GM10248 (cell line): ENCODE data around the gene APH1B.
A peak's percentile ranks its signal among the peaks of the same experiment; 100 is the strongest.

Experiments used
- CTCF ChIA-PET: fragments of 300-600 bp; sonication (Branson Sonifier 250); formaldehyde crosslinking; extraction: SDS; loops from one replicate; lab custom pipeline; 2021; ENCODE audit warnings: antibody characterized with exemption; lab: Yijun Ruan, JAX
- POLR2A ChIA-PET: fragments of 350-650 bp; sonication (Branson Sonifier 250); formaldehyde crosslinking; extraction: SDS; loops from one replicate; lab custom pipeline; 2020; ENCODE audit warnings: antibody characterized with exemption; lab: Yijun Ruan, JAX
- DNase-seq: peaks from one replicate; pipeline ENCODE4 v3.0.0; 2012; ENCODE audit errors: extremely low spot score
- CTCF ChIP-seq: IDR thresholded peaks from 2 replicates; pipeline ENCODE4 v1.5.1; 2012; ENCODE audit warnings: mild to moderate bottlenecking, low read depth; ENCODE audit errors: extremely low read depth, missing control alignments, control extremely low read depth

Gene APH1B

GRCh38 chr15:63277038-63277892 is at the start of gene APH1B:
Gene APH1B, plus strand, starts transcription at chr15:63277605. Its CDS starts 19 bp downstream, at chr15:63277624.
- ChIA-PET POLR2A (no interaction called here), CTCF (interaction anchor here (0.6 to 1.4 kb wide), 2 partner anchors 21 to 86 kb away, joined by 3 read pairs; no protein-coding TSS in a partner anchor)
- TF ChIP-seq CTCF = no peak
- DNase-seq = peak; percentile 89

GRCh38 chr15:63227689-63228088 is 49.7 kb upstream of the APH1B start:
- TF ChIP-seq CTCF = no peak
- no peak for DNase-seq
- POLR2A ChIA-PET = no interaction called here
- CTCF ChIA-PET = interaction anchor here (1.6 to 6.9 kb wide), 3 partner anchors 10 to 16 kb away, joined by 3 to 27 read pairs (median 10); no protein-coding TSS in a partner anchor

- no peak for DNase-seq
- POLR2A ChIA-PET = no interaction called here
- no peak for TF ChIP-seq CTCF
- CTCF ChIA-PET = interaction anchor here (0.9 to 6.9 kb wide), 3 partner anchors 10 to 13 kb away, joined by 5 to 27 read pairs (median 8); no protein-coding TSS in a partner anchor
Measured at GRCh38 chr15:63231206-63231605, 46.2 kb upstream of the APH1B start.

- no peak for DNase-seq
- POLR2A ChIA-PET = no interaction called here
- TF ChIP-seq CTCF = no peak
- CTCF ChIA-PET = interaction anchor here (0.9 to 6.9 kb wide), 4 partner anchors 10 to 14 kb away, joined by 3 to 27 read pairs (median 14); no protein-coding TSS in a partner anchor
Measured at GRCh38 chr15:63231706-63232105, 45.7 kb upstream of the APH1B start.

GRCh38 chr15:63232405-63232804 is 45.0 kb upstream of the APH1B start:
- ChIA-PET POLR2A (no interaction called here), CTCF (interaction anchor here (0.9 to 6.9 kb wide), 5 partner anchors 11 to 40 kb away, joined by 3 to 27 read pairs (median 8); no protein-coding TSS in a partner anchor)
- TF ChIP-seq CTCF = no peak
- DNase-seq = no peak

GRCh38 chr15:63232943-63233342 is 44.5 kb upstream of the APH1B start:
- CTCF ChIA-PET = interaction anchor here (1.0 to 6.9 kb wide), 5 partner anchors 11 to 41 kb away, joined by 3 to 27 read pairs (median 8); no protein-coding TSS in a partner anchor
- TF ChIP-seq CTCF = no peak
- DNase-seq = no peak
- POLR2A ChIA-PET = no interaction called here
